K562 (cell line): ENCODE results near the gene SLC6A1. TPM values are rescaled to one million over a fixed set of nuclear protein-coding genes. Genes with fewer than 3 reads are reported as not detected.

ENCODE experiments used
- ATAC-seq: fragments of 200-7000 bp; cut with Tn5 transposase; 3 replicates; pipeline ENCODE4 v1.9.1; 2020; ENCODE audit warnings: moderate library complexity
- BruUV-seq: library from RNA; stranded (reverse); fragments of 400-500 nt; replicated peaks from 2 replicates; lab custom pipeline; 2021; lab: Mats Ljungman, UMichigan
- CTCF ChIA-PET: fragments of 300-600 bp; formaldehyde crosslinking; extraction: SDS; loops from one replicate; lab custom pipeline; 2021; ENCODE audit warnings: low intra/inter-chr PET ratio; lab: Yijun Ruan, JAX
- POLR2A ChIA-PET: fragments of 300-600, 350-650 bp; sonication (Branson Sonifier 250); formaldehyde crosslinking; extraction: SDS; loops from one replicate; lab custom pipeline; 2021; ENCODE audit warnings: antibody characterized with exemption, inconsistent platforms; lab: Yijun Ruan, JAX
- DNase-seq, 4 experiments: peaks; one replicate each; pipeline versions ENCODE4 v3.0.0 to v3.0.0-alpha.2; 2011 to 2018; ENCODE audit warnings: low spot score in 3 of 4, mixed read lengths in 3 of 4; ENCODE audit errors: extremely low read depth in 1 of 4
- FAIRE-seq: peaks from 2 replicates; lab custom pipeline; 2011; peaks lifted over from hg19 to GRCh38; lab: Jason Lieb, UNC
- H2AFZ ChIP-seq: 2 replicates; pipeline ENCODE4 v1.6.0; 2011; ENCODE audit warnings: low read depth, low read length, control low read depth, inconsistent platforms
- H3K27ac ChIP-seq: fragments of 200-600 bp; 3 replicates; pipeline ENCODE4 v1.8.0; 2011; ENCODE audit warnings: low read depth, mild to moderate bottlenecking, control low read depth, inconsistent platforms, low read length, moderate library complexity, mixed read lengths; ENCODE audit errors: extremely low read depth
- H3K27me3 ChIP-seq, 2 experiments: fragments of 300-600 bp in 1 of 2; 2 replicates in 1 of 2; 3 replicates in 1 of 2; pipeline versions ENCODE4 v1.6.0 to v1.8.0; 2011; ENCODE audit warnings: inconsistent platforms in 2 of 2, low read length in 2 of 2, mild to moderate bottlenecking in 1 of 2, mixed read lengths in 1 of 2, moderate library complexity in 1 of 2; ENCODE audit not compliant: control insufficient read depth in 2 of 2, insufficient read depth in 2 of 2
- H3K36me3 ChIP-seq: fragments of 300-600 bp; 3 replicates; pipeline ENCODE4 v1.8.0; 2011; ENCODE audit warnings: mild to moderate bottlenecking, low read length, inconsistent platforms; ENCODE audit not compliant: control insufficient read depth, insufficient read depth
- H3K4me1 ChIP-seq, 2 experiments: fragments of 200-600 bp in 1 of 2; replicated peaks in 1 of 2; 2 replicates in 1 of 2; 3 replicates in 1 of 2; pipeline versions ENCODE4 v1.5.1 to v1.8.0; 2011; ENCODE audit warnings: inconsistent platforms in 2 of 2, low read length in 2 of 2, mild to moderate bottlenecking in 1 of 2, mixed read lengths in 1 of 2, moderate library complexity in 1 of 2; ENCODE audit not compliant: control insufficient read depth in 2 of 2, insufficient read depth in 2 of 2
- H3K4me2 ChIP-seq: 2 replicates; pipeline ENCODE4 v1.6.1; 2011; ENCODE audit warnings: low read length, control low read depth, inconsistent platforms, mixed read lengths; ENCODE audit not compliant: insufficient read depth
- H3K4me3 ChIP-seq: fragments of 200-600 bp; sonication (generic), shearing (Covaris generic); 2 replicates; pipeline ENCODE4 v1.5.1; 2016; ENCODE audit warnings: control low read depth, inconsistent platforms
- H3K79me2 ChIP-seq: fragments of 200-600 bp; 3 replicates; pipeline ENCODE4 v1.8.0; 2011; ENCODE audit warnings: low read length, inconsistent platforms; ENCODE audit not compliant: control insufficient read depth, insufficient read depth
- H3K9ac ChIP-seq, 2 experiments: 2 replicates each; pipeline versions ENCODE4 v1.6.0 to v1.6.1; 2011; ENCODE audit warnings: low read depth in 2 of 2, low read length in 2 of 2, control low read depth in 1 of 2, inconsistent platforms in 1 of 2, mild to moderate bottlenecking in 1 of 2, mixed read lengths in 1 of 2; ENCODE audit not compliant: insufficient read depth in 1 of 2
- H3K9me1 ChIP-seq: one replicate; pipeline ENCODE4 v1.6.0; 2011; ENCODE audit warnings: inconsistent platforms, mild to moderate bottlenecking, low read length, moderate library complexity; ENCODE audit not compliant: control insufficient read depth, insufficient read depth
- H3K9me3 ChIP-seq: replicated peaks from 2 replicates; pipeline ENCODE4 v1.5.1; 2011; ENCODE audit warnings: low read depth, low read length, inconsistent platforms; ENCODE audit not compliant: control insufficient read depth, insufficient read depth
- H4K20me1 ChIP-seq: replicated peaks from 2 replicates; pipeline ENCODE4 v1.6.1; 2011; ENCODE audit warnings: low read length, inconsistent platforms, mixed read lengths; ENCODE audit not compliant: control insufficient read depth, insufficient read depth
- CEBPG ChIP-seq, 3 experiments: fragments of 200-800 bp in 1 of 3; sonication (Bioruptor generic) in 1 of 3; sonication (generic) in 1 of 3; formaldehyde crosslinking in 1 of 3; IDR thresholded peaks in 2 of 3; conservative IDR thresholded peaks in 1 of 3; 2 replicates each; pipeline versions ENCODE4 v1.6.1 to v1.8.0; 2016 to 2022; ENCODE audit warnings: missing compliant biosample characterization in 2 of 3, missing genetic modification characterization in 2 of 3, mild to moderate bottlenecking in 1 of 3, missing genetic modification reagents in 1 of 3
- CREB5 ChIP-seq: fragments of 250-450 bp; sonication (Bioruptor Pico); IDR thresholded peaks from 2 replicates; pipeline ENCODE4 v1.5.0; 2020; ENCODE audit warnings: mild to moderate bottlenecking
- CSDE1 ChIP-seq, 2 experiments: fragments of 450-650 bp; IDR thresholded peaks; 2 replicates each; pipeline ENCODE4 v1.6.1; 2016; ENCODE audit warnings: mild to moderate bottlenecking in 1 of 2
- ELF4 ChIP-seq: fragments of 450-650 bp; formaldehyde crosslinking; IDR thresholded peaks from 2 replicates; pipeline ENCODE4 v1.4.0; 2022; ENCODE audit warnings: missing genetic modification characterization
- FOSL1 ChIP-seq: fragments of 200-800 bp; sonication (Bioruptor generic); conservative IDR thresholded peaks from 2 replicates; pipeline ENCODE4 v1.6.1; 2016; ENCODE audit warnings: missing genetic modification characterization, missing compliant biosample characterization
- IFI16 ChIP-seq: fragments of 250-450 bp; sonication (Bioruptor Pico); IDR thresholded peaks from 2 replicates; pipeline ENCODE4 v2.1.2; 2022; ENCODE audit warnings: mild to moderate bottlenecking, inconsistent platforms
- NFE2L1 ChIP-seq: fragments of 450-650 bp; IDR thresholded peaks from 2 replicates; pipeline ENCODE4 v1.6.1; 2016; ENCODE audit warnings: missing genetic modification characterization, low read depth, mild to moderate bottlenecking, missing compliant biosample characterization, moderate library complexity, borderline replicate concordance
- PHB ChIP-seq: fragments of 250-450 bp; sonication (Bioruptor Pico); IDR thresholded peaks from 2 replicates; pipeline ENCODE4 v1.5.0; 2021
- POU5F1 ChIP-seq: fragments of 150-350 bp; IDR thresholded peaks from 2 replicates; pipeline ENCODE4 v1.6.1; 2014; ENCODE audit warnings: borderline replicate concordance, low read length, low read depth, mild to moderate bottlenecking; ENCODE audit not compliant: partially characterized antibody
- PTTG1 ChIP-seq: fragments of 450-650 bp; IDR thresholded peaks from 2 replicates; pipeline ENCODE4 v1.6.1; 2016; ENCODE audit warnings: low read depth, mild to moderate bottlenecking, missing genetic modification characterization, missing compliant biosample characterization
- RAD51 ChIP-seq: fragments of 450-650 bp; IDR thresholded peaks from 2 replicates; pipeline ENCODE4 v1.7.1; 2016; ENCODE audit warnings: low read depth, mild to moderate bottlenecking, borderline replicate concordance
- RBFOX2 ChIP-seq: fragments of 200-400 bp; formaldehyde crosslinking; IDR thresholded peaks from 2 replicates; pipeline ENCODE4 v1.6.1; 2017; ENCODE audit warnings: low read depth, mild to moderate bottlenecking, low read length, moderate library complexity
- STAT6 ChIP-seq: sonication (generic); formaldehyde crosslinking; IDR thresholded peaks from 2 replicates; pipeline ENCODE4 v1.8.1; 2023; ENCODE audit warnings: mild to moderate bottlenecking, missing genetic modification reagents
- TCF3 ChIP-seq: sonication (generic); formaldehyde crosslinking; IDR thresholded peaks from 2 replicates; pipeline ENCODE4 v1.4.0; 2020; ENCODE audit warnings: mild to moderate bottlenecking, missing genetic modification reagents
- TGIF2 ChIP-seq: sonication (generic); formaldehyde crosslinking; IDR thresholded peaks from 2 replicates; pipeline ENCODE4 v1.8.1; 2022; ENCODE audit warnings: mild to moderate bottlenecking, missing genetic modification reagents, moderate library complexity
- ZKSCAN1 ChIP-seq: fragments of 150-350 bp; IDR thresholded peaks from 2 replicates; pipeline ENCODE4 v1.6.1; 2016; ENCODE audit warnings: low read depth, low read length
- ZNF830 ChIP-seq: fragments of 250-450 bp; sonication (Bioruptor Pico); IDR thresholded peaks from 2 replicates; pipeline ENCODE4 v1.5.0; 2021; ENCODE audit warnings: mild to moderate bottlenecking
- WGBS: fragments of 100-300 bp; shearing (Covaris generic); methylation state at CpG from one replicate; pipeline ENCODE4 v1.1.6; 2016; ENCODE audit warnings: low coverage, mixed read lengths; ENCODE audit not compliant: insufficient coverage; ENCODE audit errors: missing lambda C conversion rate; 5-methylcytosine and 5-hydroxymethylcytosine counted together
- in situ Hi-C: fragments of 300-500 bp; cut with MboI; formaldehyde crosslinking; loops from 4 replicates; pipeline ENCODE4 v1.15.0; 2018; ENCODE audit warnings: inconsistent platforms, mixed read lengths
- intact Hi-C: fragments of 100-400 bp; cut with micrococcal nuclease; formaldehyde crosslinking; loops from 2 replicates; pipeline ENCODE4 v1.14.2; 2022
- polyA plus RNA-seq, 8 experiments: library from polyadenylated mRNA; depleted of rRNA in 4 of 8; stranded (reverse) in 5 of 8; unstranded in 3 of 8; fragments of >200 nt; fragmentation: Nextera tagmentation in 2 of 8; fragmentation: Illumina TruSeq in 1 of 8; extraction: Ambion mirVana in 2 of 8; extraction: Trizol in 1 of 8; gene quantifications; 2 replicates each; pipeline versions ENCODE4 v1.2.1 to v1.2.3, GENCODE V29; 2011 to 2014; ENCODE audit warnings: inconsistent platforms in 1 of 8, missing spikeins in 1 of 8
- total RNA-seq, 7 experiments: library from RNA; depleted of rRNA in 6 of 7; stranded (reverse); fragments of >200 nt in 6 of 7; fragmentation: Illumina TruSeq in 2 of 7; extraction: Trizol in 2 of 7; gene quantifications; 2 replicates each; pipeline versions ENCODE4 v1.2.1 to v1.2.3, GENCODE V29; 2011 to 2021; ENCODE audit warnings: low replicate concordance in 1 of 7
- TF ChIP-seq, protein P1 (sequence below): fragments of 200-400 bp; formaldehyde crosslinking; IDR thresholded peaks from 2 replicates; pipeline ENCODE4 v1.6.1; 2017; ENCODE audit warnings: mild to moderate bottlenecking, low read depth, low read length, moderate library complexity

The SLC6A1 gene
- total and polyA plus RNA-seq, 9 of the 15 experiments (the other 6 are each of a cell fraction or from before 2014, with no cell fraction given) = not detected

DNA sequence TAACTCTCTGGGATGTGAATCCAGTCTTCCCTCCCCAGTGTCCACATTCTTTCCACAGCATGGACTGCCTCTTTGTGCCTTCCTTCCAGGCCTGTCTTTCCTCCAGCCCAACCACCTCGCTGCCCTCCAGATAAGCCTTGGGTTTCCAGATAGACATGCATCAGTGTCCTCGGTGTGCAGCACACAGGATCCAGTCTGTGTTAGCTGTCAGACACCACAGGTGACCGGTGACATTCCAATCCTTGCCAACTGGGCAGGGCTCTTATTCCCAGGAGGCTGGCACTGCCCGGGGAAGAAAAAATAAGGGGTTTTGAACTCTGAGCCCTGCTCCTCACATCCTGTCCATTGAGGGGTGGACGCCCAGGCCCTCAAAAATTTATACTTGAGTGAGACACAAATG lies 6.0 kb upstream of the SLC6A1 start:
- Histone ChIP-seq H3K9ac (no peak overlapping the region), H3K4me1 (no peaks in the 10 kb centered on the region), H3K79me2 (no peaks in the 10 kb centered on the region), H3K9me3 (no peaks in the 10 kb centered on the region), H3K27ac (no peak overlapping the region), H3K4me2 (no peak overlapping the region), H3K9me1 (no peaks in the 10 kb centered on the region), H3K27me3 (peaks cover 0 to 8% of the 10 kb centered on the region in 2 experiments; a peak in 2 of 5 replicates), H3K4me3 (no peak overlapping the region), H4K20me1 (peaks cover 23% of the 10 kb centered on the region; the same call in 1 of the 2 replicates), H2AFZ (no peak overlapping the region), H3K36me3 (no peaks in the 10 kb centered on the region)
- DNase-seq (no peak), FAIRE-seq (no peak), ATAC-seq (no peak)
- BruUV-seq = no TSS peak
- WGBS = 1% methylated on average over 5 of the region's 5 CpGs
- CTCF ChIA-PET = no interaction called here
- POLR2A ChIA-PET = no interaction called here
- intact Hi-C loops = loop anchor here (10.0 kb wide), 1 partner anchor 232 kb away; no protein-coding TSS in a partner anchor
- in situ Hi-C loops = no loop called here
- TF ChIP-seq CREB5 (CRISPR knock-in tag) (no peak), TCF3 (no peak), STAT6 (CRISPR knock-in tag) (no peak), ZKSCAN1 (no peak), CEBPG (CRISPR knock-in tag; IDR thresholded peaks at IDR 0.05) (no peak), CEBPG (tag; conservative IDR thresholded peaks at IDR 0.05 in 1 of 2, IDR thresholded peaks at IDR 0.05 in 1 of 2) (no peak), CSDE1 (IDR thresholded peaks at IDR 0.05) (no peak), ZNF830 (CRISPR knock-in tag) (no peak), PTTG1 (tag) (no peak), IFI16 (CRISPR knock-in tag) (no peak), RAD51 (no peak), TGIF2 (CRISPR knock-in tag) (no peak), PHB (CRISPR knock-in tag) (no peak), FOSL1 (no peak), RBFOX2 (no peak), NFE2L1 (tag) (no peak), ELF4 (no peak), POU5F1 (no peak)
- TF ChIP-seq, protein P1, sequence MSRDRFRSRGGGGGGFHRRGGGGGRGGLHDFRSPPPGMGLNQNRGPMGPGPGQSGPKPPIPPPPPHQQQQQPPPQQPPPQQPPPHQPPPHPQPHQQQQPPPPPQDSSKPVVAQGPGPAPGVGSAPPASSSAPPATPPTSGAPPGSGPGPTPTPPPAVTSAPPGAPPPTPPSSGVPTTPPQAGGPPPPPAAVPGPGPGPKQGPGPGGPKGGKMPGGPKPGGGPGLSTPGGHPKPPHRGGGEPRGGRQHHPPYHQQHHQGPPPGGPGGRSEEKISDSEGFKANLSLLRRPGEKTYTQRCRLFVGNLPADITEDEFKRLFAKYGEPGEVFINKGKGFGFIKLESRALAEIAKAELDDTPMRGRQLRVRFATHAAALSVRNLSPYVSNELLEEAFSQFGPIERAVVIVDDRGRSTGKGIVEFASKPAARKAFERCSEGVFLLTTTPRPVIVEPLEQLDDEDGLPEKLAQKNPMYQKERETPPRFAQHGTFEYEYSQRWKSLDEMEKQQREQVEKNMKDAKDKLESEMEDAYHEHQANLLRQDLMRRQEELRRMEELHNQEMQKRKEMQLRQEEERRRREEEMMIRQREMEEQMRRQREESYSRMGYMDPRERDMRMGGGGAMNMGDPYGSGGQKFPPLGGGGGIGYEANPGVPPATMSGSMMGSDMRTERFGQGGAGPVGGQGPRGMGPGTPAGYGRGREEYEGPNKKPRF = no peak
